Activated CD4-positive, alpha-beta T cell treated with anti-CD3 and anti-CD28 coated beads, Interleukin-2, amount 10 ng/mL, durations not matched to agents 7 days and 5 days (primary cell): ENCODE data around the gene C19orf25. TPM values are rescaled to one million over a fixed set of nuclear protein-coding genes. Genes with fewer than 3 reads are reported as not detected.
A peak's percentile ranks its signal among the peaks of the same experiment; 100 is the strongest.

Experiments
- CTCF ChIA-PET: fragments of 350-600 bp; sonication (Branson Sonifier 250); formaldehyde crosslinking; loops from one replicate; lab custom pipeline; 2021; ENCODE audit warnings: antibody characterized with exemption; lab: Charles Lee
- POLR2A ChIA-PET: fragments of 350-600 bp; sonication (Branson Sonifier 250); formaldehyde crosslinking; loops from one replicate; lab custom pipeline; 2021; ENCODE audit warnings: antibody characterized with exemption; lab: Charles Lee
- DNase-seq: peaks from one replicate; pipeline ENCODE4 v3.0.0-alpha.2; 2020
- H3K27ac Mint-ChIP-seq: one replicate; pipeline ENCODE4 v1.8.0; 2021; ENCODE audit warnings: mild to moderate bottlenecking, moderate library complexity, mixed read lengths
- H3K27me3 Mint-ChIP-seq: one replicate; pipeline ENCODE4 v1.8.0; 2021; ENCODE audit warnings: mixed read lengths
- H3K36me3 Mint-ChIP-seq: one replicate; pipeline ENCODE4 v1.8.0; 2021; ENCODE audit warnings: low read depth, mixed read lengths
- H3K4me1 Mint-ChIP-seq: one replicate; pipeline ENCODE4 v1.8.0; 2021; ENCODE audit warnings: mixed read lengths
- H3K4me3 Mint-ChIP-seq: one replicate; pipeline ENCODE4 v1.8.0; 2021; ENCODE audit warnings: mild to moderate bottlenecking, moderate library complexity, mixed read lengths
- H3K9me3 Mint-ChIP-seq: one replicate; pipeline ENCODE4 v1.8.0; 2021; ENCODE audit warnings: mixed read lengths
- total RNA-seq, 2 experiments: library from RNA; stranded (reverse); gene quantifications; one replicate each; pipeline ENCODE4 v1.2.3, GENCODE V29; 2021

Gene C19orf25
- 10 to 100 TPM; 33.2 to 40.7 TPM for total RNA-seq

DNA sequence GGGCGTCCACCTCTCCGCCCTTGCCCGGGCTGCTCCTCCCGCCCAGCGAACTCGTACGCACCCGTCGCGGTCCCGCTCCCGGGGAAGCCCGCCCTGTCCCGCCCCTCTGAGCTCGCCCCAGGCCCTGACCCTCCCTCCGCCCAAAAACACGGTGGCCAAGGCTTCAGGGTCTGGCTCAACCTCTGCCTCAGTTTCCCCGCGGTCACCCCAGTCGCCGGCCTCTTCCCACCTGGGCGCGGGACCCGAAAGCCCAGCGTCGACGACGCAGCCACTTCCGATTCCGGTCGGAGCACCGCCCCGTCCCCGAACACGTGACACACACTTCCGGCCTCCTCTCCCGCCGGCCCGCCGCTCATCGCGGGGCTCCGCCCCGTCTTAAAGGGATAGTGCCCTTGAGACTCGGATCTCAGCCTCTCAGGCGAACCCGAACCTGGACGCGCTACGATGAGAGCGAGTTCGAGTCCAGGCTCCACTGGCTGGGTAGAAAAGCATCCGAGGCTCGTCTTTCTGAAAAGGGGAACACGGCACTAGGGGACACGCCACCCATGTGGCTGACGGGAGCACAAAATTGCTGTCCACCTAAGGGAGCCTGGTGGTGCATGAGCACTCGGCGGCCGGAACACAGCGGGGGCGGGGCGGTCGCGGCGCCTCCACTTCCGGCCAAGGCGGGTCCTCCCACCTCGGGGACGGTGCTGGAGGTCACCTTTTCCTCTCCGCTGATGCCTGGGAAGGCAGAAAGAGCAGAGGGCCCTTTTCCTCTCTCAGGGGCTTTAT, at the start of gene C19orf25:
Gene C19orf25 (minus strand): TSS at position 282 of the 774 bp plus-strand sequence. CDS start 312 bp downstream, outside the sequence.
- POLR2A ChIA-PET, result interaction anchor here (0.6 kb wide), 1 partner anchor 35 kb away, joined by 5 read pairs; no protein-coding TSS in a partner anchor
- peaks cover 22% of the 10 kb centered on the region for H3K4me1 Mint-ChIP-seq
- H3K27me3 Mint-ChIP-seq, result no peaks in the 10 kb centered on the region
- no peaks in the 10 kb centered on the region for H3K9me3 Mint-ChIP-seq
- H3K27ac Mint-ChIP-seq, result peak within 1 kb of the TSS; percentile 97
- CTCF ChIA-PET, result no interaction called here
- DNase-seq, result peak; percentile 95
- peaks cover 3% of the 10 kb centered on the region for H3K36me3 Mint-ChIP-seq
- peak within 1 kb of the TSS; percentile 99 for H3K4me3 Mint-ChIP-seq

- Mint-ChIP-seq H3K36me3 (no peaks in the 10 kb centered on the region), H3K27ac (no peak overlapping the region), H3K27me3 (peaks cover 24% of the 10 kb centered on the region), H3K4me3 (no peak overlapping the region), H3K9me3 (no peaks in the 10 kb centered on the region), H3K4me1 (peaks cover 4% of the 10 kb centered on the region)
- ChIA-PET POLR2A (no interaction called here), CTCF (no interaction called here)
- DNase-seq, result no peak
These were observed 48.8 kb upstream of the C19orf25 start for GRCh38 chr19:1527650-1528309.

- Mint-ChIP-seq H3K36me3 (no peaks in the 10 kb centered on the region), H3K27me3 (peaks cover 24% of the 10 kb centered on the region), H3K4me3 (no peak overlapping the region), H3K9me3 (no peaks in the 10 kb centered on the region), H3K27ac (no peak overlapping the region), H3K4me1 (peaks cover 4% of the 10 kb centered on the region)
- POLR2A ChIA-PET, result no interaction called here
- DNase-seq, result no peak
- CTCF ChIA-PET, result no interaction called here
These were observed 48.1 kb upstream of the C19orf25 start for GRCh38 chr19:1526979-1527649.

GRCh38 chr19:1526066-1526778, 47.2 kb upstream of the C19orf25 start:
- Mint-ChIP-seq H3K36me3 (no peaks in the 10 kb centered on the region), H3K27me3 (peaks cover 26% of the 10 kb centered on the region), H3K4me3 (no peak overlapping the region), H3K27ac (no peak overlapping the region), H3K4me1 (peaks cover 4% of the 10 kb centered on the region), H3K9me3 (no peaks in the 10 kb centered on the region)
- ChIA-PET CTCF (no interaction called here), POLR2A (no interaction called here)
- no peak for DNase-seq

- Mint-ChIP-seq H3K4me3 (no peak overlapping the region), H3K9me3 (no peaks in the 10 kb centered on the region), H3K27ac (no peak overlapping the region), H3K27me3 (peaks cover 26% of the 10 kb centered on the region), H3K36me3 (no peaks in the 10 kb centered on the region), H3K4me1 (peaks cover 4% of the 10 kb centered on the region)
- ChIA-PET POLR2A (no interaction called here), CTCF (no interaction called here)
- no peak for DNase-seq
These were observed 46.3 kb upstream of the C19orf25 start for GRCh38 chr19:1525343-1525742.

DNA sequence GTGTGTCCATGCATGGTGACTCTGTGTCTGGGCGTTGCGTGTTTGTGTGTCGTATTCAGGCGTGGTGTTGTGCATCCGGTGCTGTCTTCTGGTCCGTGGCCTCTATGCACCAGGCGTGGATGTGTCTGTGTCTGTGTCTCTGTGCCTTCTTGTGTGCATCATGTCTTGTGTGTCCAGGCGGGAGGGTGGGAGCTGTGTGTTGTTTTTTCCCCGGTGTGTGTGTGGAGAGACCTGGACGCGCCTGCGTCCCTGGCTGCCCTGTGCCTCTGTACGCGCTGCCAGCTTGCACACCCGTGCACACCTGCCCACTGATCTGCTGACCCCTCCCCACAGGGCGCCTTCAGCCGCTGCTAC, 45.9 kb upstream of the C19orf25 start:
- Mint-ChIP-seq H3K9me3 (no peaks in the 10 kb centered on the region), H3K27me3 (peaks cover 26% of the 10 kb centered on the region), H3K36me3 (no peaks in the 10 kb centered on the region), H3K27ac (no peak overlapping the region), H3K4me1 (peaks cover 4% of the 10 kb centered on the region), H3K4me3 (no peak overlapping the region)
- CTCF ChIA-PET, result no interaction called here
- DNase-seq, result no peak
- POLR2A ChIA-PET, result no interaction called here

DNA sequence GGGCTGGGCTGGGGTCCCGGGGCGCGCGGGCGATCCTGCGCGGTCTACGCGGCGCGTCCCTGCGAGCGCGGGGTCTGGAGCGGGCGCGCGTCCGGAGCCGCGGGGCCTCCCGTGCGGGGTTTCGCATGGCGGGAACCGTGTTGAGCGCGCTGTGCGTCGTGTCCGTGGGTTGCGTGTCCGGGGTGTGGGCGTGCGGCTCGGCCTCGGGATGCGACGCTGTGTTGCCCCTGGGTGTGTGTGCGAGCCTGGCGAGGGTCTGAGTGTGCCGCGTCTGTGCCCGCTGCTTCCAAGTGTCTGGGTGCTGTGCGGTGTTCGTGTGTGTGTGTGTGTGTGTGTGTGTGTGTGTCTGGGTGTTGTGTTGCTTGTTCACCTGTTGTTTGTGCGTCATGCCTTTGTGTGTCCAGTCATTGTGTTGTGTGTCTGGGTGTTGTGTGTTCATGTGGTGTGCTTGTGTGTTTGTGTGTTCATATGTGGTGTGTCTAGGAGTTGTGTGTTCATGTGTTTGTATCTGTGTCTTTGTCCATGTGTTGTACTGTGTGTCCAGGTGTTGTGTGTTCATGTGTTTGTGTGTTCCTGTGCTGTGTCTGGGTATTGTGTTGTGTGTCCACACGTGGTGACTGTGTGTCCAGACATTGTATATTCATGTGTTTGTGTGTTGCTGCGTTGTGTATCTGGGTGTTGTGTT, 45.4 kb upstream of the C19orf25 start:
- no peak overlapping the region for H3K4me3 Mint-ChIP-seq
- H3K9me3 Mint-ChIP-seq, result no peaks in the 10 kb centered on the region
- H3K27me3 Mint-ChIP-seq, result peaks cover 26% of the 10 kb centered on the region
- ChIA-PET POLR2A (no interaction called here), CTCF (interaction anchor here (0.6 kb wide), 1 partner anchor 13 kb away, joined by 4 read pairs; no protein-coding TSS in a partner anchor)
- no peak for DNase-seq
- H3K4me1 Mint-ChIP-seq, result peaks cover 4% of the 10 kb centered on the region
- H3K36me3 Mint-ChIP-seq, result no peaks in the 10 kb centered on the region
- no peak overlapping the region for H3K27ac Mint-ChIP-seq

GRCh38 chr19:1523412-1524286, 44.6 kb upstream of the C19orf25 start, which contains the start of gene PLK5:
Gene PLK5 (plus strand): TSS chr19:1524077. CDS start chr19:1526997, 2,920 bp downstream.
- Mint-ChIP-seq H3K4me3 (no peak within 1 kb of the TSS), H3K9me3 (no peaks in the 10 kb centered on the region), H3K27me3 (peaks cover 26% of the 10 kb centered on the region), H3K4me1 (peaks cover 4% of the 10 kb centered on the region), H3K36me3 (no peaks in the 10 kb centered on the region), H3K27ac (no peak within 1 kb of the TSS)
- DNase-seq, result no peak
- ChIA-PET POLR2A (no interaction called here), CTCF (interaction anchor here (0.6 kb wide), 1 partner anchor 12 kb away, joined by 4 read pairs; no protein-coding TSS in a partner anchor)

DNA sequence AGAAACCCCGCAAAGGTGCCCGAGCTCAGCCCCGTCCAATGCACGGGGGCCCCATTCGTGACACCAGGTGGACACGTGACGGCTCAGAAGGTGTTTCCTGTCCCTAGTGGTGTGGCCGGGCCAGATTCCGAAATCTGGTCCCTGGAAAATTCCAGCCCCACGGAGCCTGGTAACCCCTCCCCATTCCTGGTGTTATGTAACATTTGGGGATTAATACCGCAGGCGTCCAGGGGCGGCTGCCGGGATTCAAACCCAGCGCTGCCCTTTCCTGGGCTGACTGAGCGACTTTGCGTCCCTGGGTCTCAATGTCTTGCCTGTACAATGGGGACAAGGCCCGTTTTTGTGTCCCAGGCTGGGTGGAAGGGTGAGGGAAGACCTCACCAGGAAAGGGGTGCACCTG, 43.8 kb upstream of the C19orf25 start:
- ChIA-PET POLR2A (no interaction called here), CTCF (no interaction called here)
- Mint-ChIP-seq H3K27ac (no peak overlapping the region), H3K4me3 (no peak overlapping the region), H3K27me3 (peaks cover 26% of the 10 kb centered on the region), H3K4me1 (peaks cover 4% of the 10 kb centered on the region), H3K36me3 (no peaks in the 10 kb centered on the region), H3K9me3 (no peaks in the 10 kb centered on the region)
- DNase-seq, result no peak

DNA sequence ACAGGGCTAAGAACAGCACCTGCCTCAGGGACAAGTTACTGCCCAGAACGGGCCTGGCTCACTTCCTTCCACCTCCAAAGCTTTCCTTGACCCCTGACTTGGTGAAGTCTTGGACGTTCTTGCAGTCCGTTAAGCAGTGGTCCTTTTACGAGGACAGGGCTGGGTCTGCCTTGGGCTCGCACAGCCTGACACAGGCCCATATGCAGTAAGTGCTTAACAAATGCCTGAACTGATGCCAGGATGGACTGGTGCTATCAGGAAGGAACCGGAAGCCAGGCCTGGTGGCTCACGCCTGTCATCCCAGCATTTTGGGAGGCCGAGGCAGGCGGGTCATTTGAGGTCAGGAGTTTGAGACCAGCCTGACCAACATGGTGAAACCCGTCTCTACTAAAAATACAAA, 43.0 kb upstream of the C19orf25 start:
- Mint-ChIP-seq H3K4me1 (peaks cover 4% of the 10 kb centered on the region), H3K27ac (no peak overlapping the region), H3K27me3 (peaks cover 26% of the 10 kb centered on the region), H3K36me3 (no peaks in the 10 kb centered on the region), H3K9me3 (no peaks in the 10 kb centered on the region), H3K4me3 (no peak overlapping the region)
- no peak for DNase-seq
- CTCF ChIA-PET, result no interaction called here
- POLR2A ChIA-PET, result no interaction called here

GRCh38 chr19:1521636-1522035, 42.6 kb upstream of the C19orf25 start:
- H3K4me1 Mint-ChIP-seq, result peaks cover 4% of the 10 kb centered on the region
- no peak overlapping the region for H3K27ac Mint-ChIP-seq
- CTCF ChIA-PET, result no interaction called here

More at GRCh38 chr19:1521636-1522035, 42.6 kb upstream of the C19orf25 start:
- Mint-ChIP-seq H3K36me3 (no peaks in the 10 kb centered on the region), H3K9me3 (no peaks in the 10 kb centered on the region), H3K27me3 (peaks cover 26% of the 10 kb centered on the region), H3K4me3 (no peak overlapping the region)
- POLR2A ChIA-PET, result no interaction called here
- no peak for DNase-seq
